ENCODE results near the gene TMEM238.
A peak's percentile ranks its signal among the peaks of the same experiment; 100 is the strongest.

TMEM238 gene

DNA sequence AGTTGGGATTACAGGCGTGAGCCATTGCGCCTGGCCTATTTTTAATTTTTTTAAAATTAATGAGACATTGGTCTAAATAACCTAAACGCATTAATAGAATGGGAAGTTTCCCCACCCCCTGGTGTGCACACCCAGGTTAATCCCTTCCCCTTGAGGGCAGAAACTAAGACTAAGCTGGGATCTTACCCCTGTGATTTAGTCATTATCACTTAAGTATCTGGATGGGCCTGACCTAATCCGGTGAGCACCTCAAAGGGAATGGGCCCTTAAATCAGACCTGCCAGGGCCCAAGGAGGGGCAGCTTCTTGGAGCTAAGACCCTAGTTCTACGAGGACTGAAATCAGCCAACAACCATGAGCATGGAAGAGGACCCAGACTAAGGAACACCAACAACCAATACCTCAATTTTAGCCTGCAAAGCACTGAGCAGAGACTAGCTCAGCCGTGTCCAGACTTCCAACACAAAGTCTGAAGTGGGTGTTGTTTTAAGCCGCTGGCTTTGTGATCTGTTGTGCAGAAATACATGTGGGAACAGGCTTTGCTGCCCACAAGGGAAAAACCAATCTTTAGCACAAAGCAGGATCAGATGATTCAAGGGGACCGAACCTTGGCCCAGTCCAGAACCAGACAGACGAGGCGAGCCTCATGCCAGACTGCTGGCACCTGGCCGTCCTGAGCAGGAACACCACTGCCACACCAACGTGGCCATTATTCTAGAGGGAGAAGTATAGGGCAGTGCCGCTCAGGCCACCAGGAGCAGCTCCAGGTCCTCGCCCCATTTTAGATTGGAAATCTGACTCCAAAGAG lies 16.4 kb upstream of the TMEM238 start:
- no peak for DNase-seq

DNA sequence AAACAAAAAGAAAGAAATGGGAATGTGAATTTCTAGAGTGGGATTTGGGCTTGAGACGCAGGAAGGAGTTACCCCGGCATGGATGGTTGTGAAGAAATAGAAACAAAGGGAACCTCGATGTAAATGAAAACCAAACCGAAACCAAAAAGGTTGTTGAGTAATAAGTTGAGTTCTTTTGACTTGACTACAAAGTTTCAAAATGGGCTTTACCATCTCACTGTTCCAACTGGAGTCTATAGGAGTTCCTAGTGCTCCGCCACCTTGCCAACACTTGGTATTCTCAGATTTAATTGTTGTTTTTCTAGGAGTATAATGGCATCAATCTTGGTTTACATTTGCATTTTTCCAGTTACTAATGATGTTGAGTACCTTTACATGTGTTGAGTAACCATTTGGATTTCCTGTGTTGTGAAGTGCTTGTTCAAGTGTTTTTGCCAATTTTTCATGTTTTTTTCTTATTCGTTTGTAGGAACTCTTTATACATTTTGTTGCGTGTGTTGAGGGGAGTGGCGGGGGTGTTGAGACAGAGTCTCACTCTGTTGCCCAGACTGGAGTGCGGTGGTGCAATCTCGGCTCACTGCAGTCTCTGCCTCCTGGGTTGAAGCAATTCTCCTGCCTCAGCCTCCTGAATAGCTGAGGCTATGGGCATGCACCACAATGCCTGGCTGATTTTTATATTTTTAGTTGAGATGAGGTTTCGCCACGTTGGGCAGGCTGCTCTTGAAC lies 14.3 kb upstream of the TMEM238 start:
- DNase-seq = no peak

DNA sequence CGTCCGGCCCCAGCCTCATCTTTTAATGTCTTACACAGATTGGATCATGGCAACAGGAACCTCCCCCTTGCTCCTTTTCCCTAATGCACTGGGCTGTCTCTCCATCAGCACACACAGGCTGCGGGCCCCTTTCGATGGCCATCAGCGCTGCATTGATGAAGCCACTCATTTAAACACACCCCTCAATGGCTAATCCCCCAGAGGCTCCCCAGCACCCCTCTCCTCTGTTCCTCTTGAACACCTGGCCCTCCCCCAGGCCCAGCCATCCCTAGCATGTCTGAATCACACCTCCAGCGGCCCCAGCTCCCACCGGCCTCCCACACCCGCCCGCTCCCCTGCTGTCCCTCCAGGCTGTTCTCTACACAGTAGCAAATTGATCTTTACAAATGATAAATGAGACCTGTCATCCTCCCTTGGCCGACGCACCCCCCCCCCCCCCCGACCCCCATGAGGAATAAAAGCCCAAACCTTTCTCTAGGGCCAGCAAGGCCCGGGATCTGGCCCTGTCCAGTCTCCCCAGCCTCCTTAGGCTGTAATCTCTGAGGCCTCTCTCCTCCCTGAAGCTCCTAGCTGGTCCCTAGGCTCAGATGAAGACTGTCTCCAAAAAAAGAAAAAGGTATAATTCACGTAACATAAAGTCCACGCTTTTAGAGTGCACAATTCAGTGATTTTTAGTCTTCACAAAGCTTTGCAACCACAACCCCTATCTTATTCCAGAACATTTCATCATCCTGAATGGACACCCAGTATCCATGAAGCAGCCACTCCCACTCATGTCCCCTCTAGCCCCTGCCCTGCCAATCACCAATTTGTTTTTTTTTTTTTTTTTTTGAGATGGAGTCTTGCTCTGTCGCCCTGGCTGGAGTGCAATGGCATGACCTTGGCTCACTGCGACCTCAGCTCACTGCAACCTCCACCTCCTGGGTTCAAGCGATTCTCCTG lies 9.0 kb upstream of the TMEM238 start:
- no peak for DNase-seq

DNA sequence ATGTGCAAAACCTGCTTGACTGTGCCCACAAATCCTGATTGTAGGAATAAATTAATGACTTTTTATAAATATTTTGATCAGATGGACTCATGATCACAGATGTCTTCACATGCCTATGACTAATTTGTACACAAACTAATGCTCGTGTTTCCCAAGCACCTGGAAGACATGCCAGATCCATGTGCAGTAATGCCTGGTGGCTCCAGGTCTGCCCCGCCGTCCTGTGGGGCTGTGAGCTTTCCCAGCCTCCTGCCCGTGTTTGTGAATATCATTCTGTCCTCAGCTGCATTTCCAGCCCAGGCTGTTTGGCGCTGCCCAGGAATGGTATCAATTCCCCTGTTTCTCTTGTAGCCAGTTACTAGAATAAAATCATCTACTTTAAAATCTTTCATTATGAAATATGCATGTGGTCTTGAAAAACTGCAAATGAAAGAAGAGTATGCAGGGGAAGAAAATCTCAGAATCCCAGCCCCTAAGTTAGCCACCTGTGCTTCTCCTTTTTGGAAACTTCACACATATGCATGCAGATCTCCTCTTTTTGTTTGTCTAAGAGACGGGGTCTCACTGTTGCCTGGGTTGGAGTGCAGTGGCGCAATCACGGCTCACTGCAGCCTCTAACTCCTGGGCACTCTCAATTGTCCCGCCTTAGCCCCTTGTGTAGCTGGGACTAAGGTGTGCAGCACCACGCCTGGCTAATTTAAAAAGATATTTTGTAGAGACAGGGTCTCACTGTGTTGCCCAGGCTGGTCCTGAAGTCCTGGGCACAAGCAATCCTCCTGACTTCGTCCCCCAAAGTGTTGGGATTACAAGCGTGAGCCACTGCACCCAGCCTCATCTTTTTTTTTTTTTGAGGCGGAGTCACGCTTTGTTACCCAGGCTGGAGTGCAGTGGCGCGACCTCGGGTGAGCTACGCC lies 7.9 kb upstream of the TMEM238 start:
- DNase-seq = no peak

DNA sequence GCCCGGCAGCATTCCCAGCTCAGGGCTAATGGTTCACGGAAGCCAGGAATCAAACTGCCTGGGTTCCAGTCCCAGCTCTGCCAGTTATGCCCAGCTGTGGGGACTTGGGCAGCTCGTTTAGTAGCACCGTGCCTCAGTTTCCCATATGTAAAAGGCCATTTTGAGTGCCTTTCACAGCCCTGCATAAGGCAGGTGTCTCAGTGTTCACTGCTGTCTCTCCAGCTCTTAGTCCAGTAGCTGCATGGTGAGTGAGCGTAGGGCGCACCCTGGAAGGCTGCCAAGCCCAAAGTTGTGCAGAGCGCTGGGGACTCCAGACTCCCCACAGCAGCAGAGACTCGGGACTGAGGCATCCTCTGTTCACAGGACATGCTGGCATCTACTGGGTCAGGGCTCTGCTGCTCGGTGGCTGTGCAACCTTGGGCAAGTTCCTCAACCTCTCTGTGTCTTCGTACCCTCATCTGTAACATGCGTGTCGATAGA lies 7.1 kb upstream of the TMEM238 start:
- DNase-seq = no peak

DNA sequence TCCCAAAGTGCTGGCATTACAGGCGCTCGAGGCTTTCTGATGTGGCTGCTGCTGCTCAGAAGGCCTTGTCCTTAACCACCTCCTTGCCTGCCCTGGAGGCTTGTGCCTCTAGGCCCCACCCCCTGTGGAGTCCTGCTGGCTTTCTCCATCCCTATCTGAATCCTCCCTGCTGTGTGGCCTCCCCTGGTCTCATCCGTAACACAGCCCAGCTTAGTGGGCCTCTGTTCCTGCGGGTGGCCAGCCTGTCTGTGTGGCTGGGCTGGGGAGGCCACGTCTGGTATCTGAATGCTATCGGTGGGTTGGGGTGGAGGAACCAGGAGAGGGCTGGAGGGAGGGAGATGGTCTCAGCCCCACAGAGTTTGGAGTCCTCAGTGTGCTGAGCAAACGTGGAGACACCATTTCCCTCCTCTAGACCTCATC lies 6.4 kb upstream of the TMEM238 start:
- DNase-seq = no peak

DNA sequence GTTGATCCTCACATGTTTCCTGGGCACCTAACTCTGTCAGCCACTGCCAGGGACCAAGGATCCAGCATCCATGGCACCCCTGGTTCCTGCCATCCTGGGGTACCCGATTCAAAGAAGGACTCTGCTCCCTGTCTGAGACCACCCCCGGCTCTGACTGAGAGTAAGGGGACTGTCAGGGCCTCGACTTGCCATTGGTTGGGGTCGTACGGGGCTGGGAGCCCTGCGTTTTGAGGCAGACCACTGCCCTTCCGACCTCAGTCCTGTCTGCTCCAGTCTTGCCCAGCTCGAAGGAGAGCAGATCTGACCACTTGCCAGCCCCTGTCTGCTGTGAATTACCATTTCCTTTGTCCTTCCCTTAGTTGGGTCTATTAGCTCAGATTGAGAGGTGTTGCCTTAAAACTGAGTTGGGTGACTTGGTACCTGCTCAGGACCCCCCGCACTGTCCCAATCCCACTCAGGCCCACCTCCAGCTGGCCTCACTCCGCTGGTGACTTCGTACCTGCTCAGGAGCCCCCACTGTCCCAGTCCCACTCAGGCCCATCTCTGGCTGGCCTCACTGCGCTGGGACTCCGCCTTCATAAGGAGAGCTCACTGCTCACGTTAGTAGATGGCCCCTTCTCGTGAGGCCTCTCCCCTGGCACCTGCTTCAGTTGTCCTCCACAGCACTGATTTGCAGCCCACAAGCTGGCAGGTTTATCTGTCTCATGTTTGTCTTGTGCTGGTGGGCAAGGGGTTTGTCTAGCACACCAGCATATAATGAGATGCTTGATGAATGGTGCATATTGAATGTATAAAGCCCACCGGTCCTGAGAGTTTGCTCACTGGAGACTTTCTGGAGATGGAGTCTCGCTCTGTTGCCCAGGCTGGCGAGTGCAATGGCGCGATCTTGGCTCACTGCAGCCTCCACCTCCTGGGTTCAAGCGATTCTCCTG lies 5.6 kb upstream of the TMEM238 start:
- DNase-seq = no peak

DNA sequence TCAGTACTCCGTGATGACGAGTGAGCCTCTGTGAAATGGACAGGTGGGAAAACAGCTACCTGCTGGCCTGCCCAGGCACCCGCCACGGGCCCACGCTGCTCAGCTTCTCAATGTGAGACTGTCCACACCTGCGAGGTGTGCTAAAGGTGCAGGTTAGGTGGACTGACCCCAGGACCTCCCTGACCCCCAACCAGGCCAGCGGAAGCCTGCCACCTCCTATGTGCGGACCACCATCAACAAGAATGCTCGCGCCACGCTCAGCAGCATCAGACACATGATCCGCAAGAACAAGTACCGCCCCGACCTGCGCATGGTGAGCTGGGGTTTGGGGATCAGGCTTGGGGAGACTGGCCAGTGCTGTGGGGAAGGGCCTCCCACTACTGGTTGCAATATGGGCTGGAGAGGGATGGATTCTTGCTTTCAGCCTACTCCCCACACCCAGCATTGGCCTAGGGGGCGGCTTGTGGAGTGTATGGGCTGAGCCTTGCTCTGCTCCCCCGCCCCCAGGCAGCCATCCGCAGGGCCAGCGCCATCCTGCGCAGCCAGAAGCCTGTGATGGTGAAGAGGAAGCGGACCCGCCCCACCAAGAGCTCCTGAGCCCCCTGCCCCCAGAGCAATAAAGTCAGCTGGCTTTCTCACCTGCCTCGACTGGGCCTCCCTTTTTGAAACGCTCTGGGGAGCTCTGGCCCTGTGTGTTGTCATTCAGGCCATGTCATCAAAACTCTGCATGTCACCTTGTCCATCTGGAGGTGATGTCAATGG lies 3.8 kb upstream of the TMEM238 start:
- no peak for DNase-seq

DNA sequence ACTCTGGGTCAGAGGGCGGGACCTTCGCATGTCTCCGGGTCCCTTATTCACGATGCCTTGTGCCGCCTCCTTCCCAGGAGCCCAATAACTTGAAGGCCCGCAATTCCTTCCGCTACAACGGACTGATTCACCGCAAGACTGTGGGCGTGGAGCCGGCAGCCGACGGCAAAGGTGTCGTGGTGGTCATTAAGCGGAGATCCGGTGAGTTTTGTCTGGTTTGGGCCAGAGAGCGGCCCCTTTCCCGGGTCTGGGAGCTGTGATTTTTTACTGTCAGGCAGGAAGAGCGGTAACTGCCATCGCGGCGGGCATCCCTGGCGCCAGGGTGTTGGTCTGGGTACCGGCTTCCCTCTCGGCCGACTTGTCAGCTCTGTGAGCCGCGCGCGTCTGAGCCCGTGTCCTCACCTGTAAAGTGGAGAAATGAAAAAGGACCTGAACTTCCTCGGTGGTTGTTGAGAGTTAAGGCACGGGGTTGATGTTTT lies 2.4 kb upstream of the TMEM238 start:
- DNase-seq = no peak

DNA sequence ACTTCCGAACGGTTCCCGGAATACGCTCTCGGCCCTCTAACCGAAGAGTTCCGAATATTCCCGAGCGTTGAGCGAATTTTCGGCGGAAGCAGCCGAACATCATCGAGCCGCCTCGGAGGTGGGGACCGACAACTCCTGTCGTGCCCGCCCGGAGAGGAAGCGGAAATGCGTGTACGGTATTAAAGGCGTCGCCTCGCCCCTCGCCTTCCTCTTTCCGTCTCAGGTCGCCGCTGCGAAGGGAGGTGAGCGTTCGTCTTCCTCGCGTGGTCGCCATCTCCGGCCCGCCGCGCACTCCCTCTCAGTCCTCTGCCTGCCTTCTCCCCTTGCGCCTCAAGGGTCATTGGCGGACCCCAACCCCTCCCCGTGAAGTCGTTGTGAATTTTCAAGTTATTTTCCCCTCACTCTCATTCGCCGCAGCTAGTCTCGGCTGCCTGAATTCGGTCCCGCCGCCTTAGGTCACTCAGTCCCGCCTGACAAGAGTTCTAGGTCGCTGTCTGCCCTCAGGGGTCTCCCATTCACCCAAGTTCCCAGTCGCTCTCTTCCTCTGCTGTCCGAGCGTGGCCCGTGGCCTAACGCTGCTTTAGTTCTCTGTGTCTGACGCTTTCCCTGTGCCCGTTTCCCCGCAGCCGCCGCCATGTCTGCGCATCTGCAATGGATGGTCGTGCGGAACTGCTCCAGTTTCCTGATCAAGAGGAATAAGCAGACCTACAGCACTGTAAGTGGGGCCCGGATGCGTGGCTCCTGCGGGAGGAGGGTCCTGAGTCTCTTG lies 1.8 kb upstream of the TMEM238 start, which contains the start of gene RPL28:
TSS of gene RPL28 (plus strand) at position 209 of the 769 bp plus-strand sequence. CDS start at position 635, 426 bp downstream.
- DNase-seq = peak; percentile 97 to 98

DNA sequence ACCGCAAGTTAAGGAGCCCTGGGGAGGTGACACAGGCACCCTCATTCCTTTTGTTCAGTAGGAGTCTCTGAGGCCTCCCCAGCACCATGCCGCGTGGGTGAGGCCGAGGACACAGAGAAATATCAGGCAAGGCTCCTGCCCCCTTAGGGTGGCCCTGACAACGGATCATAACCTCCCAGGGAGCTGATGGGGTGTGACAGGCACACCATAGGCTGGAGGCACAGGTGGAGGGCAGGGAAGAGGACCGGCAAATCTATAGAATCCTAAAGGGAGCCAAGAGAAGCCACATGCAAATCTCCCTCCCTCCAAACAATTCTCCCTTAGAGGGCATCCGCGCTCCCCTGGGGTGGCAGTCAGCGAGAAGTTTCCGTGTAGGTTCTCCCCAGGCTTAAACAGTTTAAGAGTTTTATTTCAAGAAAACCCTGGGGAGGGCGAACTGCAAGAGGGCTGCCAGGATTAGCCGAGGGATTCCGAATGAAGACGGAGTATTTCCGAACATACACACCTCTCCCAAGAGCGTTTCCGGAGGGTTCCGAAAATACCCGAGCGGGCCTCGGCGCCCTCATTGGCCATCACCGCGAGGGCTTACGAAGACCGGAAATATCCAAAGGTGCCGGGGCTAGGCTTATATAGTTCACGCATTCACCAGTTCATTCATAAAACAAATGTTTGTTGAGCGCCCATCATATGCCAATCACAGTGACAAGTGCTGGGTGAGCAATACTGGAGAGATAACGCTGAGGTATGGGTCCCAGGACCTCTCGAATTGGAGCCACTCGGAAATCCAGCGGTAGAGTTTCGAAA lies 1.0 kb upstream of the TMEM238 start:
- peak; percentile 94 to 96 for DNase-seq

DNA sequence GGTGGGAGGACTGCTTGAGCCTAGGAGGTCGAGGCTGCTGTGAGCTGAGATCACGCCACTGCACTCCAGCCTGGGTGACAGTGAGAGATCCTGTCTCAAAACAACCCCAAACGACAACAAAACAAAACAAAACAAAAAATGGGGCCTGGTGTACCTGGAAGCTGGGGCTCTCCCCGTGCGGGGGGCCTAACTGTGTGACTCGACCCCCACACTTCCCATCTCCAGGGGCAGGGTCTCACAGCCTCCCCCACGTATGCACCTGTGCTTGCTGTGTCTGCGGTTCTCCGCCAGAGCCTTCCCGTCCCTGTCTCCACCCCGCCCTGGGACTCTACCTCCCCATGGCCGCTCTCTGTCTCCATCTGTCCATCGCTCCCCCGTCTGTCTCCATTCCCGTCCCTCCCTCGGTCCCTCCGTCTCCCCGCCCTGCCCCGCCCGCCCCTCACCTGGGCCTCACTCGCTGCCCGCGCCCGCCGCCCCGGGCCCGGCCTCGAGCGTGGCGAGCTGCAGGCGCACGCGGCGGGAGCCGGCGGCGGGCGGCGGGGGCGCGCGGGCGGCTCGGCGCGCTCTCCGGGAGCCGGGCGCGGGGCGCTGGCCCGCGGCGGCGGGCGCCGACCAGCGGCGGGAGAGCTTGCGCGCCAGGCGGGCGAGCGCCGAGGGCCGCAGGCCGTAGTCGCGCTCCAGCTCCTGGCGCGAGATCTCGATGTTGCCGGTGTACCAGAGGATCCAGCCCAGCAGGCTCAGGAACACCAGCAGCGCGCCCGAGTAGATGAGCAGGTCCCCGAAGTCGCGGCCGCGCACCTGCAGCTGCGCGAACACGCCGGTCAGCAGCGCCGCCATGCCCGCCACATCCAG lies 587 bp downstream of the TMEM238 start:
- peak; percentile 57 to 63 for DNase-seq

DNA sequence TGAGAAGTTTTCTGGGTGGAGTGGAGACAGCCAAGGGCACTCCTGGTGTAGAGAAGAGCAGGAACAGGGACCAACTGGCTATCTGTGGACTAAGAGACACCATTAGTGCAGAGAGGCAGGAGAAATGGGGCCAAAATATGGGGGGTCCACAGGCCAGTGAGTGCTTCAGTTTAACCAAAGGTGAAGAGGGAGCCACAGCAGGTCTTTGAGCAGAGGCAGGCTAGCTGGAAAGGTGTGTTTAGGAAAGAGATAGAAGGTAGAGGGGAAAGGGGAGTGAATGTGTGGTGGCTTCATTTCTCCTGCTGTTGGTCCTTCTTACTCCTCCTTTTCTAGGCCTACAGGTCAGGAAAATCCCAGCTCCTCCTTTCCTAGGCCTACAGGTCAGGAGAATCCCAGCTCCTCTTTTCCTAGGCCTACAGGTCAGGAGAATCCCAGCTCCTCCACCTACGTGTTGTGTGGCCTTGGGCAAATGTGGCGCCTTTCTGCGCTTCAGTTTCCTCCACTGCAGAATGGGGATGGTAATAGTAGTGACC lies 1.5 kb downstream of the TMEM238 start:
- DNase-seq = no peak

DNA sequence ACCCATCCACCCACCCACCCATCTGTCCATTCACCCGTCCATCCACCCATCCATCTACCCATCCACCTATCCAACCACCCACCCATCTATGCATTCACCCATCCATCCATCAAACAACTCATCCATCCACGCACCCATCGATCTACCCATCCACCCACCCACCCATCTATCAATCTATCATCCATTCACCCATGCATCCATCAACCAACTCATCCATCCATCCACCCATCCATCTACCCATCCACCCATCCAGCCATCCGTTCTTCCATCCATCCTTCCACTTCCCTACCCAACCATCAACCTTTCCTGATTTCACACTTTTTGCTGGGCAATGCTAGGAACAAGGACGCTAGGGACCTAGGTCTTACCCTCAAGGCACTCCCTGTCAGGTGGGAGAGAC lies 2.1 kb downstream of the TMEM238 start:
- DNase-seq = no peak

DNA sequence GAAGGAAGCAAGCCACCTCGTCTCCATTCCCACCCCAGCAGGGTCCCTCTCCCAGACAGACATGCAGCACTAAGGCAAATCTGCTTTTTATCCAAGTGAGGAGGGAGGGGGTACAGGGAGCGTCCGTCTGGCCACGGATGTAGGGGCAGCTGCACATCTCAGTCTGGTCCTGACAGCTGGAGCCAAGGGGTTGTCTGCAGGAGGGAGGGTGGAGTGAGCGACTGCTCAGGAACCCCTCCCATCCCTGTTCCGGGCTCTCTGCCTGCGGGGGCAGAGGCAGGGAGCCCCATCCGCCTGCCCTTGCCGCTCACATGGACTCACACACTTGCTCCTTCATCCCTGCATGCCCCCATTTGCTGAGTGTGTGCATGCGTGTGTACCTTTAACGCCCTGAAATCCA lies 4.9 kb downstream of the TMEM238 start:
- DNase-seq = no peak

DNA sequence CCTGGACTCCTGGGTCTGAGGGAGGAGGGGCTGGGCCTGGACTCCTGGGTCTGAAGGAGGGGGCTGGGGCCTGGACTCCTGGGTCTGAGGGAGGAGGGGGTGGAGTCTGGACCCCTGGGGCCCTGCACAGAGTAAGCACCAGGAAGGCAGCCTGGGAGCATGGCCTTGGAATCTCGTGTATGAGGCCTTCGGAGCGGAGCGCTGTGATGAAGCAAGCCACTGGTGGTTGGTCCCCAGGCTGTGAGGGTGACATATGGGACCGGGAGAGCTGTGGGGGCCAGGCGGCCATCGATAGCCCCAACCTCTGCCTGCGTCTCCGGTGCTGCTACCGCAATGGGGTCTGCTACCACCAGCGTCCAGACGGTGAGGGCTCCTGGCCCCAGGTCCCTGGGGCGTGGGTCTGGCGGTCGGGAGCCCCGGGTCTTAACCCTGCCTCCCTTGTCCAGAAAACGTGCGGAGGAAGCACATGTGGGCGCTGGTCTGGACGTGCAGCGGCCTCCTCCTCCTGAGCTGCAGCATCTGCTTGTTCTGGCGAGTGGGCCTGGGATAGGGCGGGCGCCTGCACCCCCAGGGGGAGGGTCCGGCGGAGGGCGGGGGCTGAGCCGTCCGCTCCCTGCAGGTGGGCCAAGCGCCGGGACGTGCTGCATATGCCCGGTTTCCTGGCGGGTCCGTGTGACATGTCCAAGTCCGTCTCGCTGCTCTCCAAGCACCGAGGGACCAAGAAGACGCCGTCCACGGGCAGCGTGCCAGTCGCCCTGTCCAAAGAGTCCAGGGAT lies 6.5 kb downstream of the TMEM238 start:
- no peak for DNase-seq
